DOHH2 (cell line): ENCODE measurements around the gene SMDT1.

Source experiments
- CTCF ChIP-seq: fragments of 200-600 bp; sonication (generic); IDR thresholded peaks from one replicate; pipeline ENCODE4 v1.5.1; 2014; ENCODE audit warnings: antibody characterized with exemption, mild to moderate bottlenecking, low read depth, low read length; ENCODE audit not compliant: poor library complexity, severe bottlenecking
- EZH2phosphoT487 ChIP-seq: fragments of 200-600 bp; sonication (generic); IDR thresholded peaks from 2 replicates; pipeline ENCODE4 v1.6.1; 2017; ENCODE audit warnings: borderline replicate concordance, mild to moderate bottlenecking, antibody characterized with exemption, low read length, moderate library complexity, mixed read lengths

DNA sequence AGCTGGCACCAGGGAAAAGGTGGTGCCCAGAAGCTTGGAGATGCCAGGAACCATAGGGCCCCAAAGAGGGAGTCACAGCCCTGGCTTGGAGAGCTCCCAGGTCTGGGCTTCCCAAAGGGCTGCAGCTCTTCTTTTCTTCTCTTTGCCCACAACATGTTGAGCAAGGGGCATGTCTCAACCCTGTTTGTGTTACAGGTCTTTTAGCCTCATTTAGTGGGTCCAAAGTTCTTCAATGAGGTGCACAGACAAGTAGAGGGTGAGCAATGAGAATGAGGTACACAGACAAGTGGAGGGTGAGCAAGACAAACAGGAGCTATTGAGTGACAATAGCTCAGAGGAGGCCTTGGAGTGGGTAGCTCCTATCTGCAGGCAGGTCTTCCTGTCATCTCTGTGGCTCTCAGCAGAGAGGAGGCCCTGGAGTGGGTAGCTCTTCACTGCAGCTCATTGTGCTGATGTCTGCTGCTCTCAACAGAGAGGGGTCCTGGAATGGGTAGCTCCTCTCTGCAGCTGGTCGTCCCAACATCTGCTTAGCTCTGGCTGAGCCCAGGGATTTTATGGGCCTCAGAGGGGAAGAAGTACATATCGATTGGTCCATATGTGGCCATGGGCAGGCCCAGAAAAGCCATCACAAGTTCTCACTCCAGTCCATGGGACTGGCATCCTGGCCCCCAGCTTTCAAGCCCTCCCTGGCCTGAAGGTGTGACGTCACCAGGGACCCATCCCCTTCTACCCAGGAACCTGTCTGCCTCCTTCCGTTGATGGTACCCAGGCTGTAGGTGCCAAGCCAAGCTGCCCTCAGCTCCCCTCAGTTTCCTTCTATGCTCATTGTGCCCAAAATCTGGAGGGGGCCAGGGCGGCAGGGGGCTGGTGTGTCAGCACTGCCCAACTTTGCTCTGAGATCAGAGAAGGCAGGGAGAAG is 46.0 kb upstream of the SMDT1 start:
- TF ChIP-seq CTCF (no peak), EZH2phosphoT487 (no peak)
